Stomach (tissue), 4 donors: ENCODE measurements around the gene LY6G5B.

Experiments
- EP300 ChIP-seq: sonication (generic); formaldehyde crosslinking; IDR thresholded peaks from one replicate; pipeline ENCODE4 v1.6.1; 2017; ENCODE audit warnings: antibody characterized with exemption
- POLR2A ChIP-seq, 4 donors: fragments of 450-650 bp; IDR thresholded peaks; one replicate each; pipeline ENCODE4 v1.6.1; 2016; ENCODE audit warnings: antibody characterized with exemption in 4 of 4, control low read depth in 2 of 4, mild to moderate bottlenecking in 1 of 4, moderate library complexity in 1 of 4
- POLR2AphosphoS5 ChIP-seq, 3 donors: sonication (generic); formaldehyde crosslinking; IDR thresholded peaks; one replicate each; pipeline ENCODE4 v1.6.1; 2016; ENCODE audit warnings: antibody characterized with exemption in 3 of 3
- TF ChIP-seq, protein P1 (sequence below), 7 experiments: fragments of 450-650 bp in 4 of 7; fragments of 200-600 bp in 3 of 7; sonication (generic) in 3 of 7; IDR thresholded peaks; one replicate each; pipeline ENCODE4 v1.5.1; 2016 to 2019; ENCODE audit warnings: antibody characterized with exemption in 7 of 7, control low read depth in 2 of 7, mild to moderate bottlenecking in 1 of 7

DNA sequence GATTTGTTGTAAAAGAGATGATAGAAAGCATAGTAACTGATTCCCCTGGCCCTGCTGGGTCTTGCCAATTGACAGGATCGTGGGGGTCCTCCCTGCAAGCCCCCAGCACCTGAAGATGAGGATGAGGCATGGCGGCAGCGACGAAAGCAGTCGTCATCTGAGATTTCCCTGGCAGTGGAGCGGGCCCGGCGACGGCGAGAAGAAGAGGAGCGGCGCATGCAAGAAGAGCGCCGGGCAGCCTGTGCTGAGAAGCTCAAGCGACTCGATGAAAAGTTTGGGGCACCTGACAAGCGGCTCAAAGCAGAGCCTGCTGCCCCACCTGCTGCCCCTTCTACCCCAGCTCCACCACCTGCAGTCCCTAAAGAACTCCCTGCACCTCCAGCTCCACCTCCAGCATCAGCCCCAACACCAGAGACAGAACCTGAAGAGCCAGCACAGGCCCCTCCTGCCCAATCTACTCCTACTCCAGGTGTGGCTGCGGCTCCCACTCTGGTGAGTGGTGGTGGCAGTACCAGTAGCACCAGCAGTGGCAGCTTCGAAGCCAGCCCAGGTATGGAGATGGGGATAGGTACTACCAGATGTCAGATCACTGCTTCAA, 42.0 kb upstream of the LY6G5B start:
- TF ChIP-seq, protein P1, sequence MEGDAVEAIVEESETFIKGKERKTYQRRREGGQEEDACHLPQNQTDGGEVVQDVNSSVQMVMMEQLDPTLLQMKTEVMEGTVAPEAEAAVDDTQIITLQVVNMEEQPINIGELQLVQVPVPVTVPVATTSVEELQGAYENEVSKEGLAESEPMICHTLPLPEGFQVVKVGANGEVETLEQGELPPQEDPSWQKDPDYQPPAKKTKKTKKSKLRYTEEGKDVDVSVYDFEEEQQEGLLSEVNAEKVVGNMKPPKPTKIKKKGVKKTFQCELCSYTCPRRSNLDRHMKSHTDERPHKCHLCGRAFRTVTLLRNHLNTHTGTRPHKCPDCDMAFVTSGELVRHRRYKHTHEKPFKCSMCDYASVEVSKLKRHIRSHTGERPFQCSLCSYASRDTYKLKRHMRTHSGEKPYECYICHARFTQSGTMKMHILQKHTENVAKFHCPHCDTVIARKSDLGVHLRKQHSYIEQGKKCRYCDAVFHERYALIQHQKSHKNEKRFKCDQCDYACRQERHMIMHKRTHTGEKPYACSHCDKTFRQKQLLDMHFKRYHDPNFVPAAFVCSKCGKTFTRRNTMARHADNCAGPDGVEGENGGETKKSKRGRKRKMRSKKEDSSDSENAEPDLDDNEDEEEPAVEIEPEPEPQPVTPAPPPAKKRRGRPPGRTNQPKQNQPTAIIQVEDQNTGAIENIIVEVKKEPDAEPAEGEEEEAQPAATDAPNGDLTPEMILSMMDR (IDR thresholded peaks at IDR 0.05) = no peak
- TF ChIP-seq EP300 = no peak
- no peak for TF ChIP-seq POLR2AphosphoS5 (IDR thresholded peaks at IDR 0.05)
- TF ChIP-seq POLR2A (IDR thresholded peaks at IDR 0.05) = no peak
